Lower leg skin (tissue), 4 donors: ENCODE data around the gene INAFM2. TPM values are rescaled to one million over a fixed set of nuclear protein-coding genes. Genes with fewer than 3 reads are reported as not detected.

Experiments used
- DNase-seq, 2 donors: peaks; one replicate each; pipeline ENCODE4 v3.0.0-alpha.2; 2019; ENCODE audit warnings: low spot score in 2 of 2
- H3K4me3 ChIP-seq: fragments of 200-600 bp; sonication (generic); 2 replicates; pipeline ENCODE4 v1.5.1; 2017; ENCODE audit warnings: mild to moderate bottlenecking, low read depth; ENCODE audit not compliant: poor library complexity, severe bottlenecking
- POLR2A ChIP-seq, 2 donors: fragments of 450-650 bp; IDR thresholded peaks; one replicate each; pipeline ENCODE4 v1.6.1; 2016 to 2017; ENCODE audit warnings: antibody characterized with exemption in 2 of 2, mild to moderate bottlenecking in 1 of 2, moderate library complexity in 1 of 2
- WGBS, 2 donors: methylation state at CpG; one replicate each; pipeline ENCODE4 v1.1.5; 2018; 5-methylcytosine and 5-hydroxymethylcytosine counted together
- intact Hi-C: fragments of 100-400 bp; cut with DNase I; formaldehyde crosslinking; loops from one replicate; pipeline ENCODE4 v1.15.0; 2023; ENCODE audit warnings: low total_unique reads
- total RNA-seq, 4 donors: library from RNA; depleted of rRNA; stranded (reverse); fragments of >200 nt; gene quantifications; one replicate each; pipeline ENCODE4 v1.1.0, GENCODE V29; 2016
- TF ChIP-seq, protein P1 (sequence below), 3 donors: fragments of 450-650 bp; IDR thresholded peaks; one replicate each; pipeline ENCODE4 v1.5.1; 2016; ENCODE audit warnings: antibody characterized with exemption in 3 of 3, mild to moderate bottlenecking in 3 of 3, moderate library complexity in 2 of 3

Gene INAFM2
- total RNA-seq, 4 donors from 2014 or later = 6.8 to 13.8 (median 10.0) TPM

DNA sequence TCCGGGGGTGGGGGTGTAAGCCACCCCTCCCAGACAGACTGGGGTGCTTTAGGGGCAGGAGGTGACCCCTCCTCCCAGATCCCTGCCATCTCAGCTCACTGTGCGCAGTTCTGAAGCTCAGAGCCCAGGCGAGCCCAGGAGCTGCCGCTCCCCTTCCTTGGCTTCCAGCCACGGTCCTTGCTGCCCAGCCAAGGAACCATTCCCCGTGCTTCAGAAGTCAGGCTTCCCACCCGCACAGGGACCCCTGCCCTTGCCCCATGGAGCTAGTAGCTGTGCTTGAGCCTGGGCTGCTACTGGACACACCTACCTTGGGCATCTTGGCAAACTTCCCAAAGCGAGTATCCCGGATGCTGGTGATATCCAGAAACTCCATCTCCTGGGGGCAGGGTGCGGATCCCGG, 20.5 kb upstream of the INAFM2 start:
- intact Hi-C loops = no loop called here
- DNase-seq = no peak
- no peak overlapping the region for H3K4me3 ChIP-seq
- WGBS, 2 donors = 70 to 71% methylated on average over 10 to 11 of the region's 11 CpGs
- no peak for TF ChIP-seq POLR2A (IDR thresholded peaks at IDR 0.05)
- TF ChIP-seq, protein P1, sequence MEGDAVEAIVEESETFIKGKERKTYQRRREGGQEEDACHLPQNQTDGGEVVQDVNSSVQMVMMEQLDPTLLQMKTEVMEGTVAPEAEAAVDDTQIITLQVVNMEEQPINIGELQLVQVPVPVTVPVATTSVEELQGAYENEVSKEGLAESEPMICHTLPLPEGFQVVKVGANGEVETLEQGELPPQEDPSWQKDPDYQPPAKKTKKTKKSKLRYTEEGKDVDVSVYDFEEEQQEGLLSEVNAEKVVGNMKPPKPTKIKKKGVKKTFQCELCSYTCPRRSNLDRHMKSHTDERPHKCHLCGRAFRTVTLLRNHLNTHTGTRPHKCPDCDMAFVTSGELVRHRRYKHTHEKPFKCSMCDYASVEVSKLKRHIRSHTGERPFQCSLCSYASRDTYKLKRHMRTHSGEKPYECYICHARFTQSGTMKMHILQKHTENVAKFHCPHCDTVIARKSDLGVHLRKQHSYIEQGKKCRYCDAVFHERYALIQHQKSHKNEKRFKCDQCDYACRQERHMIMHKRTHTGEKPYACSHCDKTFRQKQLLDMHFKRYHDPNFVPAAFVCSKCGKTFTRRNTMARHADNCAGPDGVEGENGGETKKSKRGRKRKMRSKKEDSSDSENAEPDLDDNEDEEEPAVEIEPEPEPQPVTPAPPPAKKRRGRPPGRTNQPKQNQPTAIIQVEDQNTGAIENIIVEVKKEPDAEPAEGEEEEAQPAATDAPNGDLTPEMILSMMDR (IDR thresholded peaks at IDR 0.05) = no peak

- 79 to 90% methylated on average over 2 of the region's 2 CpGs for WGBS, 2 donors
- intact Hi-C loops = no loop called here
- H3K4me3 ChIP-seq = no peak overlapping the region
- TF ChIP-seq POLR2A (IDR thresholded peaks at IDR 0.05) = no peak
- TF ChIP-seq, protein P1 (IDR thresholded peaks at IDR 0.05) = no peak
- no peak for DNase-seq
These were observed 19.9 kb upstream of the INAFM2 start for GRCh38 chr15:40303576-40303975.

DNA sequence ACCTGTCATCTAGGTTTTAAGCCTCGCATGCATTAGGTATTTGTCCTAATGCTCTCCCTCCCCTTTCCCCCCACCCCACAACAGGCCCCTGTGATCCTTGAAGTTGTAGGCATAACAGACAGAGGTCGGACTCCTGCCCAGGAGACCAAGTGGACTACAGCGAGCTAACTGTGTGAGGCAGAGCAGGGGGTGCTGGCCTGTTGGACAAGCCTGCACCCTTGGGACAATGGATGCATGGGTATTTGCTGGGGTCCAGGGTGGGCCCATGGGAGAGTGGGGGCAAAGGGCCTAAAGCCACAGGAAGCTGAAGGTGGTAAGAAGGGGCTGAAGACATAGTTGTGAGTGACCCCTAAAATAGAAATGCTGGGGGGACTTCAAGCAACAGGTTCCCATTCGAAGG, 18.2 kb upstream of the INAFM2 start:
- intact Hi-C loops = no loop called here
- DNase-seq = no peak
- no peak overlapping the region for H3K4me3 ChIP-seq
- WGBS, 2 donors = 88 to 91% methylated on average over 4 of the region's 4 CpGs
- TF ChIP-seq, protein P1 (IDR thresholded peaks at IDR 0.05) = no peak
- TF ChIP-seq POLR2A (IDR thresholded peaks at IDR 0.05) = no peak

- H3K4me3 ChIP-seq = no peak overlapping the region
- intact Hi-C loops = no loop called here
- TF ChIP-seq POLR2A (IDR thresholded peaks at IDR 0.05) = no peak
- TF ChIP-seq, protein P1 (IDR thresholded peaks at IDR 0.05) = no peak
- no peak for DNase-seq
- 78 to 94% methylated on average over 5 of the region's 5 CpGs for WGBS, 2 donors
These were observed 17.1 kb upstream of the INAFM2 start for GRCh38 chr15:40306371-40306770.

DNA sequence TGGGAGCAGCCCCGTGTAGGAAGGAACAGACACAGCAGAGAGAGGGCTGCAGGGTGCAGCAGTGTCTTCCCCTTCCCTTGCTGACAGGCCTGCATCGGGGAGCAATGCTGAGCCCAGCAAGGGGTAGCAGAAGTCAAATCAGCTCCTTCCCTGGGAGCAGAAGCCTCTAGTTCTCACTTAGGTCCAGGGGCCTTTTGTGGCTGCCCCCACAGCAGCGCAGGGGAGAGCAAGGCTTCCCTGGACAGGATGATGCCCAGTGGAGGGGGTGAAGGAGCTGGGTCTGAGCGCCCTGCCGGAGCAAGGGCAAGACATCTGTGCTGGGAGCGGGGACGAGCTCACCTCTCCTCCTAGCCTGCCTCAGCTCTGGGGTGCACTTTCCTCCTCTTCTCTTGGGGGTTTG, 16.6 kb upstream of the INAFM2 start:
- TF ChIP-seq POLR2A (IDR thresholded peaks at IDR 0.05) = no peak
- TF ChIP-seq, protein P1 (IDR thresholded peaks at IDR 0.05) = no peak
- WGBS, 2 donors = 71 to 83% methylated on average over 7 of the region's 7 CpGs
- DNase-seq = no peak
- intact Hi-C loops = no loop called here
- H3K4me3 ChIP-seq = no peak overlapping the region
